GM19372 (cell line): ENCODE measurements around the gene NUCKS1.

Experiments
- ATAC-seq: cut with Tn5 transposase; IDR thresholded peaks from one replicate; pipeline ENCODE4 v1.9.1; 2021; ENCODE audit warnings: mild to moderate bottlenecking, low read depth, moderate library complexity; ENCODE audit not compliant: unreplicated experiment

Gene NUCKS1

GRCh38 chr1:205703072-205703471, 46.9 kb downstream of the NUCKS1 start:
- ATAC-seq: no peak

DNA sequence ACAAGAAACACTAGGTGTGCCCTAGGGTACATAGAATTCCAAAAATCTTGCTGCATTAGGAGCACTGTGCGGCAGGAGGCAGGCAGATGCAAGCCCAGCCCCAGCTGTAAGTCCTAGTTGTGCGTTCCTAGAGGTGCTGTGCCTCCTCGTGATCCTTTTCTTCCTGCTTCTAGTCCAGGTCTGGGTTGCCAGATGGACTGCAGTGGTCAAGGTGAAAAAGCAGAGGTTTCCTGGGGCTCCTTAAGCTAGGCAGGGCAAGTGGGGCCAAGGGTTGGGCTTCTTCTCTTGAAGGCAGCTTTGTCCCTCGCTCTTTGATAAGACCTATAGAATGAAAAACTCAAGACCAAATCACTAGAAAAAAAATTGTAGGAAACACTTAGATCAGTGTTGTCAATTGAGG, 48.1 kb downstream of the NUCKS1 start:
- no peak for ATAC-seq

- ATAC-seq: no peak
Observed at GRCh38 chr1:205701420-205701819, 48.6 kb downstream of the NUCKS1 start.

- no peak for ATAC-seq
Observed at GRCh38 chr1:205700865-205701401, 49.0 kb downstream of the NUCKS1 start.

GRCh38 chr1:205699416-205699815, 50.6 kb downstream of the NUCKS1 start:
- no peak for ATAC-seq

GRCh38 chr1:205698921-205699320, 51.1 kb downstream of the NUCKS1 start:
- ATAC-seq: no peak

DNA sequence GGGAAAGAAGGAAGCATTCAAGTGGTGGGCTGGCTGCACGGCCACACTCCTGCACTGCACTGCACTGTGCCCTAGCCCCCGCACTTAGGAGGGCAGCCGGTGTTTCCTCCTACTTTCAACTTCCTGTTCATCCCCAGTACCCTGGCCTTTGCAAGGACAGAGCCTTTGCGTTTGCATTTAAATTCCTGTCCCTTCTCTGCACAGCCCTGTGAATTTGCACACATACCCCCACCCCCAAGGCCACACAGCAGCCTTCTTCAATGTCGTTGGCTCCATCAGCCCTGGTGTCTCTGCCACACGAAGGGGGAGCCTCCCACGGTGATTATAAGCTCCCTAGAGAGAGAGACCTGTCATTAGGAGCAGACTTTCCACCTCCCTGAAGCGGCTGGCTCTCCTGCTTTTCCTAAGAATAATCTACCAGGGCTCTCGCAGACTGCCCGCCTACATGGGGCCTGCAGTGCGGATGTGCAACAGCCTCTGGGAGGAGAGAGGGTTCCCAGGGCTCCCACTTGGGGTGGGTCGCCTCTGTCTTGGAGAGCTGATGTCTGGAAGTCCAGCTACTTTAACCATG, 56.5 kb downstream of the NUCKS1 start:
- ATAC-seq: no peak

DNA sequence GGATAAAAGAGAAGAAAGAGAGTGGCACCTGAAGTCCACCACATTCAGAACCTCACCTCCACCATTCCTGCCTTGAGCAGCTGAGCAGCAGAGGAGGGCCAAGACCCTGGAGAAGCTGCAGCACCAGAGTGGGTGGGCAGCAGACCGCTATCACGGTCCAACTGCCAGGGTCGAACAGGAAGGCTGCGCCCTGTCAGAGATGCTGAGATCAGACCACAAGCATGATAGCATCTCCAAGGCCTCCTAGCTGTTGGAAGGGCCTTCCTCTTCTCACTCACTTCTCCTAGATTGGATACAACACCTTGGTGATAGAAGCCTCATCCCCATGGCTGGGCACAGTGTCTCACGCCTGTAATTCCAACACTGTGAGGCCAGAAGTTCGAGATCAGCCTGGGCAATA, 57.6 kb downstream of the NUCKS1 start:
- ATAC-seq: no peak

DNA sequence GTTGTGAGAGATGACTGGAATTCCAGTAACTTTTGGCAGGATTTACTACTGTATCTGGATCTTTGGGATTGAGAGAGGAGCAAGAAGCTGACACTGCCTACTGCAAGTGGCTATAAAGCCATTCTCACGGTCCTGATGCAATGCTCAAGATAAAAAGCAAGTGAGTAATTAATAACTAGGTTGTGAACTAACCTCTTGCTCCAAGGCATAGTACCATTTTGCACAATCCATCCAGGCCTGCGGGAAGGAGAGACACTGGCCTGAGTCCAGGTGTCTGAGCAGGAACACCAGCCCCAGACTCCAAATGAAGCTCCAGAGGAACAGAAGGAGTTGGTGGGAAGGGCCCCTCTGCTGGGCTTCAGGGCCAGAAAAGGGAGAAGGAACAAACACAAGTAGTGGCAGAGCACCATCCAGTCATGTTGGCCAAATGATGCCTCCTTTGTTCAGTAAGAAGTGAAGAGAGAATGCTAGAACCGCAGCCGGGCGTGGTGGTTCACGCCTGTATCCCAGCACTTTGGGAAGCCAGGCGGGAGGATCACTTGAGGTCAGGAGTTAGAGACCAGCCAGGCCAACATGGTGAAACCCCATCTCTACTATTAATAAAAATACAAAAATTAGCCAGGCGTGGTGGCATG, 59.7 kb downstream of the NUCKS1 start:
- no peak for ATAC-seq

- ATAC-seq: no peak
Observed at GRCh38 chr1:205689479-205689878, 60.5 kb downstream of the NUCKS1 start.

- ATAC-seq: no peak
Observed at GRCh38 chr1:205688171-205689080, 61.6 kb downstream of the NUCKS1 start.

GRCh38 chr1:205687242-205687641, 62.7 kb downstream of the NUCKS1 start:
- no peak for ATAC-seq

DNA sequence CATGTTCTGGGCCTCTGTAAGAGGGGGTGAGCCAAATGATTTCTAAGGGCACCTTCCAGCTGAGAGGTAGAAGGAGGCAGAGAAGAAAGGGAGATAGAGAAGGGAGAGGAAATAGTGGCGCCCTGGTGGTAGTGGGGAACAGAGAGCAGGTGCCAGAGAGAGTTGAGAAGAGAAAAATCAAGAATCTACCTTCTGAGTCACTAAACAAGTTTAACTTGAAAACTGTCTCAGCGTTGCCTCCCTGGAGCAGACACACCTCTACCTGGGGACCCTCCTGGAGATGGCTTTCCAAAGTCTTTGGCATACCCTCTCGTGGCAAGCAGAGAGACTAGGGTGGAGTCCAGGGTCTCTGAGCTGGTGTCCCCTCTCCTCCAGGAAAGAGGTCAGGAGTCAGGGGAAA, 68.6 kb downstream of the NUCKS1 start:
- ATAC-seq: no peak

- ATAC-seq: peak; percentile 57
Observed at GRCh38 chr1:205680073-205680851, 69.7 kb downstream of the NUCKS1 start, which contains the start of gene SLC45A3. TSS of gene SLC45A3 (minus strand) at chr1:205680509. CDS start at chr1:205664656, 15,853 bp downstream.

GRCh38 chr1:205678286-205679111, 71.5 kb downstream of the NUCKS1 start:
- no peak for ATAC-seq

- no peak for ATAC-seq
Observed at GRCh38 chr1:205677167-205677566, 72.8 kb downstream of the NUCKS1 start.

- ATAC-seq: no peak
Observed at GRCh38 chr1:205676597-205676996, 73.4 kb downstream of the NUCKS1 start.

DNA sequence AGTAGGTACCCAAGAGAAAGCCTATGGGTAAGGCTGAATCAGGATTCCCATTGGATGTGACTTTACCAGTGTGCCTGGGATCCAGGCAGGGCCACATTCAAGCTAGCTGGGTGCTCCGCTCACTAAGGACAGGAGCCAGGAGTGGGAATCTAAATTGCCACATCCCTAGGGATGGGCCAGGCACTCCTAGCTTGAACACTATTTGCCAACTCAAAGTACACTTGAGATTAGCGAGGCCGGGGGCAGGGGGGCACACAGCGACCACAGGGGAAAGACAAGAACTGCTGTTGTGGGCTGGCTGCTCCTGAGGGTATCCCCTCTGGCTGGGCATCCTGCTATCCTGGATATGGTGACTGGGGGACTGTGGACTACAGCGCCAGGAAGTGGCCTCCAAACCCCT, 74.0 kb downstream of the NUCKS1 start:
- no peak for ATAC-seq

- ATAC-seq: no peak
Observed at GRCh38 chr1:205675247-205675646, 74.7 kb downstream of the NUCKS1 start.

DNA sequence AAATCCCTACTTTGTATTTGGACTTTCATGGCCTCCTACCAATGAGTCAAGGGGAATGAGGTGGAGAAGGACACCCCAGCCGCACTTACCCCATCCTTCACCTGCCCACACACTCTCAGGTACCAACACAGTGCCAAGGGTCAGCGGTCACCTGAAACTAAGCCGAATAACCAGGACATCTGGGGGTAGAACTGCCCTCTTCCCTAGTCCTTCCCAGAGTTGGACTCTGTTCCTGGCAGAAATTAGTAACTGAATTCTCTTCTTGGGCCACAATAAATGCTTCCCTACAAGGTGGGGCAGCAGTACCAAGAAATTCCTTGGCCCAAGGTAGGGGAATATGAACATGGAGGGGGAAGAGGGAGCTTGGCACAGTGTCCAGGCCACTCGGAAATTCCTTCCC, 77.0 kb downstream of the NUCKS1 start:
- ATAC-seq: no peak
